K562 (cell line): ENCODE data around the gene KRT77. TPM values are rescaled to one million over a fixed set of nuclear protein-coding genes. Genes with fewer than 3 reads are reported as not detected.

Experiments used
- ATAC-seq: fragments of 200-7000 bp; cut with Tn5 transposase; 3 replicates; pipeline ENCODE4 v1.9.1; 2020; ENCODE audit warnings: moderate library complexity
- BruUV-seq: library from RNA; stranded (reverse); fragments of 400-500 nt; replicated peaks from 2 replicates; lab custom pipeline; 2021; lab: Mats Ljungman, UMichigan
- CTCF ChIA-PET: fragments of 300-600 bp; formaldehyde crosslinking; extraction: SDS; loops from one replicate; lab custom pipeline; 2021; ENCODE audit warnings: low intra/inter-chr PET ratio; lab: Yijun Ruan, JAX
- POLR2A ChIA-PET: fragments of 300-600, 350-650 bp; sonication (Branson Sonifier 250); formaldehyde crosslinking; extraction: SDS; loops from one replicate; lab custom pipeline; 2021; ENCODE audit warnings: antibody characterized with exemption, inconsistent platforms; lab: Yijun Ruan, JAX
- DNase-seq, 4 experiments: peaks; one replicate each; pipeline versions ENCODE4 v3.0.0 to v3.0.0-alpha.2; 2011 to 2018; ENCODE audit warnings: low spot score in 3 of 4, mixed read lengths in 3 of 4; ENCODE audit errors: extremely low read depth in 1 of 4
- FAIRE-seq: peaks from 2 replicates; lab custom pipeline; 2011; peaks lifted over from hg19 to GRCh38; lab: Jason Lieb, UNC
- H2AFZ ChIP-seq: 2 replicates; pipeline ENCODE4 v1.6.0; 2011; ENCODE audit warnings: low read depth, low read length, control low read depth, inconsistent platforms
- H3K27ac ChIP-seq: fragments of 200-600 bp; 3 replicates; pipeline ENCODE4 v1.8.0; 2011; ENCODE audit warnings: low read depth, mild to moderate bottlenecking, control low read depth, inconsistent platforms, low read length, moderate library complexity, mixed read lengths; ENCODE audit errors: extremely low read depth
- H3K27me3 ChIP-seq, 2 experiments: fragments of 300-600 bp in 1 of 2; 2 replicates in 1 of 2; 3 replicates in 1 of 2; pipeline versions ENCODE4 v1.6.0 to v1.8.0; 2011; ENCODE audit warnings: inconsistent platforms in 2 of 2, low read length in 2 of 2, mild to moderate bottlenecking in 1 of 2, mixed read lengths in 1 of 2, moderate library complexity in 1 of 2; ENCODE audit not compliant: control insufficient read depth in 2 of 2, insufficient read depth in 2 of 2
- H3K36me3 ChIP-seq: fragments of 300-600 bp; 3 replicates; pipeline ENCODE4 v1.8.0; 2011; ENCODE audit warnings: mild to moderate bottlenecking, low read length, inconsistent platforms; ENCODE audit not compliant: control insufficient read depth, insufficient read depth
- H3K4me1 ChIP-seq, 2 experiments: fragments of 200-600 bp in 1 of 2; replicated peaks in 1 of 2; 2 replicates in 1 of 2; 3 replicates in 1 of 2; pipeline versions ENCODE4 v1.5.1 to v1.8.0; 2011; ENCODE audit warnings: inconsistent platforms in 2 of 2, low read length in 2 of 2, mild to moderate bottlenecking in 1 of 2, mixed read lengths in 1 of 2, moderate library complexity in 1 of 2; ENCODE audit not compliant: control insufficient read depth in 2 of 2, insufficient read depth in 2 of 2
- H3K4me2 ChIP-seq: 2 replicates; pipeline ENCODE4 v1.6.1; 2011; ENCODE audit warnings: low read length, control low read depth, inconsistent platforms, mixed read lengths; ENCODE audit not compliant: insufficient read depth
- H3K4me3 ChIP-seq: fragments of 200-600 bp; sonication (generic), shearing (Covaris generic); 2 replicates; pipeline ENCODE4 v1.5.1; 2016; ENCODE audit warnings: control low read depth, inconsistent platforms
- H3K79me2 ChIP-seq: fragments of 200-600 bp; 3 replicates; pipeline ENCODE4 v1.8.0; 2011; ENCODE audit warnings: low read length, inconsistent platforms; ENCODE audit not compliant: control insufficient read depth, insufficient read depth
- H3K9ac ChIP-seq, 2 experiments: 2 replicates each; pipeline versions ENCODE4 v1.6.0 to v1.6.1; 2011; ENCODE audit warnings: low read depth in 2 of 2, low read length in 2 of 2, control low read depth in 1 of 2, inconsistent platforms in 1 of 2, mild to moderate bottlenecking in 1 of 2, mixed read lengths in 1 of 2; ENCODE audit not compliant: insufficient read depth in 1 of 2
- H3K9me1 ChIP-seq: one replicate; pipeline ENCODE4 v1.6.0; 2011; ENCODE audit warnings: inconsistent platforms, mild to moderate bottlenecking, low read length, moderate library complexity; ENCODE audit not compliant: control insufficient read depth, insufficient read depth
- H3K9me3 ChIP-seq: replicated peaks from 2 replicates; pipeline ENCODE4 v1.5.1; 2011; ENCODE audit warnings: low read depth, low read length, inconsistent platforms; ENCODE audit not compliant: control insufficient read depth, insufficient read depth
- H4K20me1 ChIP-seq: replicated peaks from 2 replicates; pipeline ENCODE4 v1.6.1; 2011; ENCODE audit warnings: low read length, inconsistent platforms, mixed read lengths; ENCODE audit not compliant: control insufficient read depth, insufficient read depth
- CXXC5 ChIP-seq: fragments of 250-450 bp; sonication (Bioruptor Pico); IDR thresholded peaks from 2 replicates; pipeline ENCODE4 v1.8.0; 2022; ENCODE audit warnings: inconsistent platforms, mild to moderate bottlenecking, moderate library complexity
- FOS ChIP-seq: IDR thresholded peaks from 3 replicates; pipeline ENCODE4 v1.6.1; 2011; ENCODE audit not compliant: insufficient read length; ENCODE audit errors: extremely low read depth
- L3MBTL2 ChIP-seq: fragments of 450-650 bp; IDR thresholded peaks from 2 replicates; pipeline ENCODE4 v1.6.1; 2016; ENCODE audit warnings: mild to moderate bottlenecking, moderate library complexity
- MGA ChIP-seq: fragments of 450-650 bp; IDR thresholded peaks from 2 replicates; pipeline ENCODE4 v1.6.1; 2016; ENCODE audit warnings: mild to moderate bottlenecking, moderate library complexity
- MYC ChIP-seq, 2 experiments: fragments of 250-450 bp in 1 of 2; sonication (Bioruptor Pico) in 1 of 2; IDR thresholded peaks; 2 replicates each; pipeline versions ENCODE4 v1.5.1 to v1.6.1; 2012 to 2021; ENCODE audit warnings: low read depth in 2 of 2, borderline replicate concordance in 1 of 2, improper control_type of control experiment in 1 of 2, low read length in 1 of 2, mild to moderate bottlenecking in 1 of 2, moderate library complexity in 1 of 2
- POU5F1 ChIP-seq: fragments of 150-350 bp; IDR thresholded peaks from 2 replicates; pipeline ENCODE4 v1.6.1; 2014; ENCODE audit warnings: borderline replicate concordance, low read length, low read depth, mild to moderate bottlenecking; ENCODE audit not compliant: partially characterized antibody
- SMARCC2 ChIP-seq: fragments of 450-650 bp; IDR thresholded peaks from 2 replicates; pipeline ENCODE4 v1.6.1; 2017; ENCODE audit warnings: antibody characterized with exemption, moderate library complexity, mild to moderate bottlenecking, low read depth
- ZC3H4 ChIP-seq: sonication (generic); formaldehyde crosslinking; IDR thresholded peaks from 2 replicates; pipeline ENCODE4 v1.9.0; 2021; ENCODE audit warnings: missing genetic modification reagents, borderline replicate concordance
- WGBS: fragments of 100-300 bp; shearing (Covaris generic); methylation state at CpG from one replicate; pipeline ENCODE4 v1.1.6; 2016; ENCODE audit warnings: low coverage, mixed read lengths; ENCODE audit not compliant: insufficient coverage; ENCODE audit errors: missing lambda C conversion rate; 5-methylcytosine and 5-hydroxymethylcytosine counted together
- in situ Hi-C: fragments of 300-500 bp; cut with MboI; formaldehyde crosslinking; loops from 4 replicates; pipeline ENCODE4 v1.15.0; 2018; ENCODE audit warnings: inconsistent platforms, mixed read lengths
- intact Hi-C: fragments of 100-400 bp; cut with micrococcal nuclease; formaldehyde crosslinking; loops from 2 replicates; pipeline ENCODE4 v1.14.2; 2022
- polyA plus RNA-seq, 8 experiments: library from polyadenylated mRNA; depleted of rRNA in 4 of 8; stranded (reverse) in 5 of 8; unstranded in 3 of 8; fragments of >200 nt; fragmentation: Nextera tagmentation in 2 of 8; fragmentation: Illumina TruSeq in 1 of 8; extraction: Ambion mirVana in 2 of 8; extraction: Trizol in 1 of 8; gene quantifications; 2 replicates each; pipeline versions ENCODE4 v1.2.1 to v1.2.3, GENCODE V29; 2011 to 2014; ENCODE audit warnings: inconsistent platforms in 1 of 8, missing spikeins in 1 of 8
- total RNA-seq, 7 experiments: library from RNA; depleted of rRNA in 6 of 7; stranded (reverse); fragments of >200 nt in 6 of 7; fragmentation: Illumina TruSeq in 2 of 7; extraction: Trizol in 2 of 7; gene quantifications; 2 replicates each; pipeline versions ENCODE4 v1.2.1 to v1.2.3, GENCODE V29; 2011 to 2021; ENCODE audit warnings: low replicate concordance in 1 of 7

KRT77 gene
- total and polyA plus RNA-seq, 9 of the 15 experiments (the other 6 are each of a cell fraction or from before 2014, with no cell fraction given), result not detected

GRCh38 chr12:52647601-52648000 lies 55.7 kb downstream of the KRT77 start:
- Histone ChIP-seq H3K9ac (no peak overlapping the region), H3K79me2 (no peaks in the 10 kb centered on the region), H2AFZ (no peak overlapping the region), H3K27me3 (no peaks in the 10 kb centered on the region), H3K4me1 (peaks cover 26 to 34% of the 10 kb centered on the region in 2 experiments), H3K4me3 (no peak overlapping the region), H3K9me1 (no peaks in the 10 kb centered on the region), H3K27ac (no peak overlapping the region), H3K4me2 (no peak overlapping the region), H3K9me3 (no peaks in the 10 kb centered on the region), H4K20me1 (no peaks in the 10 kb centered on the region), H3K36me3 (no peaks in the 10 kb centered on the region)
- FAIRE-seq (no peak), ATAC-seq (no peak), DNase-seq (no peak)
- BruUV-seq, result no TSS peak
- 47% methylated on average over 9 of the region's 9 CpGs for WGBS
- intact Hi-C loops, result no loop called here
- CTCF ChIA-PET, result no interaction called here
- in situ Hi-C loops, result no loop called here
- TF ChIP-seq SMARCC2 (no peak), POU5F1 (no peak), CXXC5 (CRISPR knock-in tag) (peak; percentile 30; the same call in 1 of the 2 replicates), MGA (peak; percentile 21; the same call in 1 of the 2 replicates), ZC3H4 (no peak), MYC (IDR thresholded peaks at IDR 0.05; ENCODE audit: low read depth, low read length) (no peak), MYC (CRISPR knock-in tag; IDR thresholded peaks at IDR 0.05; ENCODE audit: borderline replicate concordance, low read depth) (0 out of 2 replicates have a peak, but pooled peaks have one; percentile 35), L3MBTL2 (0 out of 2 replicates have a peak, but pooled peaks have one; percentile 31), FOS (no peak)
- POLR2A ChIA-PET, result interaction anchor here (0.6 to 1.4 kb wide), 3 partner anchors 11 to 21 kb away, joined by 3 to 5 read pairs (median 3); no protein-coding TSS in a partner anchor
